Liver (tissue), 3 donors: Measurements from ENCODE around the gene B3GNT2.

Source experiments
- ATF3 ChIP-seq: IDR thresholded peaks from 2 replicates; pipeline ENCODE4 v1.6.1; 2016; ENCODE audit warnings: antibody characterized with exemption
- CTCF ChIP-seq: fragments of 150-350 bp; IDR thresholded peaks from 2 replicates; pipeline ENCODE4 v1.5.1; 2017; ENCODE audit warnings: improper control_type of control experiment, low read depth, low read length; ENCODE audit not compliant: missing input control
- GABPA ChIP-seq, 2 donors: IDR thresholded peaks in 1 of 2; conservative IDR thresholded peaks in 1 of 2; 2 replicates each; pipeline ENCODE4 v1.6.1; 2016; ENCODE audit warnings: antibody characterized with exemption in 2 of 2, mild to moderate bottlenecking in 1 of 2, moderate library complexity in 1 of 2
- NR2F2 ChIP-seq: IDR thresholded peaks from 2 replicates; pipeline ENCODE4 v1.6.1; 2016; ENCODE audit warnings: antibody characterized with exemption
- RAD21 ChIP-seq, 2 donors: IDR thresholded peaks; 2 replicates each; pipeline ENCODE4 v1.6.1; 2016; ENCODE audit warnings: antibody characterized with exemption in 2 of 2, mild to moderate bottlenecking in 2 of 2
- REST ChIP-seq: IDR thresholded peaks from 2 replicates; pipeline ENCODE4 v1.6.1; 2016; ENCODE audit warnings: antibody characterized with exemption, mild to moderate bottlenecking
- RXRA ChIP-seq, 2 donors: IDR thresholded peaks; 2 replicates each; pipeline ENCODE4 v1.6.1; 2017 to 2018; ENCODE audit warnings: antibody characterized with exemption in 2 of 2, mild to moderate bottlenecking in 1 of 2
- SP1 ChIP-seq: IDR thresholded peaks from 2 replicates; pipeline ENCODE4 v1.6.1; 2018; ENCODE audit warnings: antibody characterized with exemption, mild to moderate bottlenecking
- TAF1 ChIP-seq: conservative IDR thresholded peaks from 2 replicates; pipeline ENCODE4 v1.6.1; 2016; ENCODE audit warnings: antibody characterized with exemption, mild to moderate bottlenecking
- YY1 ChIP-seq: IDR thresholded peaks from 2 replicates; pipeline ENCODE4 v1.6.1; 2016; ENCODE audit warnings: antibody characterized with exemption, mild to moderate bottlenecking
- donor health status: healthy.
- donor health status: healthy.

GRCh38 chr2:62185475-62186155 lies 10.3 kb upstream of the B3GNT2 start:
- TF ChIP-seq CTCF, result no peak
- TF ChIP-seq GABPA (IDR thresholded peaks at IDR 0.05 in 1 of 2, conservative IDR thresholded peaks at IDR 0.05 in 1 of 2), result no peak
- TF ChIP-seq RAD21 (IDR thresholded peaks at IDR 0.05), result no peak
- no peak for TF ChIP-seq YY1
- TF ChIP-seq REST, result no peak
- TF ChIP-seq ATF3, result no peak
- no peak for TF ChIP-seq SP1
- no peak for TF ChIP-seq TAF1
- TF ChIP-seq RXRA (IDR thresholded peaks at IDR 0.05), result no peak
- TF ChIP-seq NR2F2, result no peak
